Umbilical cord (tissue), 2 donors: Measurements from ENCODE around the gene SH3GL1. TPM values are rescaled to one million over a fixed set of nuclear protein-coding genes. Genes with fewer than 3 reads are reported as not detected.
"Not testable (repeated sequence)": the region's sequence is repeated elsewhere in the genome, so short reads cannot be mapped to it uniquely, and the experiment has no call there.

Source experiments
- DNase-seq: peaks from one replicate; pipeline ENCODE4 v3.0.0-alpha.2; 2015; ENCODE audit warnings: low spot score
- total RNA-seq: library from RNA; depleted of rRNA; stranded (reverse); fragments of >200 nt; gene quantifications from one replicate; pipeline ENCODE4 v1.2.3, GENCODE V29; 2014; ENCODE audit warnings: low replicate concordance; ENCODE audit not compliant: insufficient read depth

The SH3GL1 gene
- total RNA-seq, 1 donor from 2014 or later = 21.9 TPM

DNA sequence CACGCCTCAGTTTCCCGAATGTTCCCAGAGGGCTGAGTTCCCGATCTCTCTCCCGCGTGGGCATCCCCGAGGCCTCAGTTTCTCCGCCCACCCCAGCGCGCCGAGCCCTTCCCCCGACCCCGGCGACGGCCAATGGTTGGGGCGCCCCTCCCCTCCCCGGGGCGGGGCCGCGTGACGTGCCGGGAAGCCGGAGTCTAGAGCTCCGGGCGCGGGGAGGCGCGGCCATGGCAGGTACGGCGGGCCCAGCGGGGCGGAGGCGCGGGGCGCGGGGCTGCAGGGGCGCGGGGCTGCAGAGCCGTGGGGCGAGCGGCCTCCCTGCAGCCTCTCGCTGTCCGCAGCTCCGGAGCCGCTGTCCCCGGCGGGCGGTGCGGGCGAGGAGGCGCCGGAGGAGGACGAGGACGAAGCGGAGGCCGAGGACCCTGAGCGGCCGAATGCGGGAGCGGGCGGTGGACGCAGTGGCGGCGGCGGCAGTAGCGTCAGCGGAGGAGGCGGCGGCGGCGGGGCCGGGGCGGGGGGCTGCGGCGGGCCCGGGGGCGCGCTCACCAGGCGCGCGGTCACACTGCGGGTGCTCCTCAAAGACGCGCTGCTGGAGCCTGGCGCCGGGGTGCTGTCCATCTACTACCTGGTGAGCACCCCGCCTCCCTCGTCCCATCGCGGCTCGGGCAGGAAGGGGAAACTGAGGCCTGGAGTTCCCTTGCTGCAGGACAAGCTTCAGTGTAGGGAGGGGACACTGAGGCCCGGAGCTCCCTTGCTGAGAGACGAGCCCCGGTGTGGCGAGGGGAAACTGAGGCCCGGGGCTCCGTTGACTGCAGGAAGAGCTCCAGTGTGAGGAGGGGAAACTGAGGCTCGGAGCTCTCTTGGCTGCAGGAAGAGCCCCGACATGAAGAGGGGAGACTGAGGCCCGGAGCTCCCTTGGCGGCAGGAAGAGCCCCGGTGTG is 56.7 kb downstream of the SH3GL1 start, which contains the start of gene MPND:
MPND (plus strand) TSS at position 193 of the 938 bp plus-strand sequence; CDS start at position 225, 32 bp downstream.
- peak; percentile 95 for DNase-seq

DNA sequence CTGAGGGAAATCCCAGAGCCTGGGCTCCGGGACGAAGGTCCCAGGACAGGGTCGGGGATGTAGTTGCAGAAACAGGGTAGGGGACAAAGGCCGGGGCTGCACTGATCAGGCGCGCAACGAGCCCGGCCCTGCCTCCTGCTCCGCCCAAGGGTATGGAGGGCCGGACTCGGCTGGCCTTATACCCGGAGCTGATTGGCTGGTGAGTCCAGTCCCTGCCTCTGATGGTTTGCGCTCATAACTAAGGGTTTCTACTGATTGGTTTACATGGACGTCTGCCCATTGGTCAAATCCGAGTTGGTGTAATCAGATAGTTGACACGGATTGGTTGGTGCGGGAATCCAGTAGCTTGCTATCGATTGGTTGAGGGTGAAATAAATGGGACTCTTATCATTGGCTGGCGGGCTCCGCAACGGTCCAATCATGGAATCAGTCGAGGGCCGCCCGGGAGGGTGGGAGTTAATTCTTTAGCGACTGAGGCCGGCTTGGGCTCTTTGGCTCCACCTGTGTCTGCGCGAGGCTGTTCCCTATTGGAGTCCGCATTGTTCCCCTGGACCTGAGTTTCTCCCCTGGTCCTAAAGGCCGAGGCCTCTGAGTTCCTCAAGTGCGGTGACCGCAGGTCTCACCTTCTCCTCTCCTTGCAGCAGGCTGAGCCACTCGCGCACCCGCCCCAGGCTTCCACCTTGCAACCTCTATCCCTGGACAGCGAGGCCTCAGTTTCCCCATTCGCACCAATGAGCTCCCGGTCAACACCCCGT is 57.6 kb downstream of the SH3GL1 start:
- DNase-seq = peak; percentile 100

DNA sequence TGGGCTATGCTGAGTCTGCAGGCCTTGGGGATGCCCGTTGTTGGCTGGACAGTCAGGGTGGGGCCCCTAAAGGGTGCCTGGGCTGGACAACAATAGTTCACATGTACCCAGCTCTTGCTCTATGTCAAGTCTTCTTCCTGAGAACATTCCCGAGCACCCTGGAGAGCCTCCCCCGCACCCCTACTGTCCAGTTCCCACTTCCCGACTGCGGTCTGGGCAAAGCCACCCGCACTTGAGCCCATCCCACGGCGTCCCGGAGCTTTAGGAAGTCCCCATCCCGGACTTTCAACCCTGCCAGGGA is 58.1 kb downstream of the SH3GL1 start:
- no peak for DNase-seq

DNA sequence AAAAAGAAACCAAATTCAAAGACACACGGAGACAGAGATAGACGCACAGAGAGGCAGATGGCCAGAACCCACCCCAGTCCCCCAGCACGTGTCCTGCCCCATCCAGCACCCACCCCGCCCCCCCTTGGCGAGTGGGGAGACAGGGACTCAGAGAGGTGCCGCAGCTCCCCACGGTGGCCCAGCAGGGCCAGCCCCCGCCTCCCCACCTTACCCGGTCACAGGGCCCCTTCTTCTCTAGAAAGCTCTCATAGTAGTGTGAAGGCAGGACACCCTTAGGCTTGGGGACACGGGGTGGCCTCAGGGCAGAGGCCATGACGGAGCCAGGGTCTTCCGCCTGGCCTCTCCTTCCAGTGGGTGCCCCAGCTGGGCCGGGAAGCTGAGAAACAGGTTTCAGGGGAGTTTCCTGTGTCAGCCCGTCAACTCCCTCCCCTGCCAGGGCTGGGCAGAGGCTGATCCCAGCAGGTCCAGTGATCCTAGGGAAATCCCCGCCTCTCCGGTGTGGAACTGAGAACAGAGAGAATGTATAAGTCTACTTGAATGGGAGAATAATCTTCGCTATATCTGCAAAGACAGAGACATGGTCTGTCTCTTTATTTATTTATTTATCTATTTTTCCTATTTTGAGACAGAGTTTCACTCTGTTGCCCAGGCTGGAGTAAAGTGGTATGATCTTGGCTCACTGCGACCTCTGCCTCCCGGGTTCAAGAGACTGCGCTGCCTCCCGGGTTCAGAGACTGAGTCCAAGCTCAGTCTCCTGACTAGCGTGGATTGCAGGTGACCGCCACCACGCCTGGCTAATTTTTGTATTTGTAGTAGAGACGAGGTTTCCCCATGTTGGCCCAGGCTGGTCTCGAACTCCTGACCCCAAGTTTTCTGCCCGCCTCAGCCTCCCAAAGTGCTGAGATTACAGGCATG is 61.6 kb downstream of the SH3GL1 start, which contains the start of gene STAP2:
STAP2 (minus strand) TSS at position 387 of the 915 bp plus-strand sequence; CDS start at position 313, 74 bp downstream.
- DNase-seq = peak; percentile 50

DNA sequence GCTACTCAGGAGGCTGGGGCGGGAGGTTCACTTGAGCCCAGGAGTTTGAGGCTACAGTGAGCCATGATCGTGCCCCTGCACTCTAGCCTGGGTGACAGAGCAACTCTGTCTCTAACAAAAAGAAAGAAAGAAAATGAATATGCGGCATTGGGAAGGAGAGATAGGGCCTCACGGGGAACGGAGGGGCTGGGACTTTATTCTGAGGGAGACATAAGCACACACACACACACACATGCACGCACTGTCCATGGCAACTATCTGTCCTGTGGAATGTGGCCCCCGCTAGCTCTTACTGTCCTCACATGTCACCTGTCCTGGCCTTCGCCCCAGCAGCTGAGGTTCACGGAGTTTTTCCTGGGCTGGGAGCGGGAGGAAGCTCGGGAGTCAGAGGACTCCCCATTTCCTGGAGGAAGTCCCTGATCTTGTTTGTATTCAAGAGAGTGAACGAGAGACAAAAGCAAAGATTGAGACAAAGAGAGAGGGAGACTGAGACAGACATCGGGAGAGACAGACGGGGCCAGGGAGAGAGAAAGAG is 62.4 kb downstream of the SH3GL1 start:
- DNase-seq = no peak

DNA sequence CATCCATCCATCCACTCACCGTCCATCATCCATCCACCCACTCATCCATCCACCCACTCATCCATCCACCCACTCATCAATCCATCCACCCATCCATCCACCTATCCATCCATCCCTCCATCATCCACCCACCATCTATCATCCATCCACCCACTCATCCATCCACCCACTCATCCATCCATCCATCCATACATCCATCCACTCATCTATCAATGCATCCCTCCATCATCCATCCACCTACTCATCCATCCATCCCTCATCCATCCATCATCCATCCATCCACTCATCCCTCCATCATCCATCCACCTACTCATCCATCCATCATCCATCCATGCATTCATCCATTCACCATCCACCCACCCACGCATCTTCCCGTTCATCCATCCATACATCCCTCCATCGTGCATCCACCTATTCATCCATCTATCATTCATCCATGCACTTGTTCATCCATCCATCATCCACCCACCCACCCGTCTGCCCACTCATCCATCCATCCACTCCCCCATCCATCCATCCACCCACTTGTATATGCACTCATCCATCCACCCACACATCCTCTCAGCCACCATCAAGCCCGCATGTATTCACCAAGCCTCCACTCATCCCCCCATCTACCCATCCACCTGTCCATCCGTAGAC is 65.3 kb downstream of the SH3GL1 start:
- no peak for DNase-seq

DNA sequence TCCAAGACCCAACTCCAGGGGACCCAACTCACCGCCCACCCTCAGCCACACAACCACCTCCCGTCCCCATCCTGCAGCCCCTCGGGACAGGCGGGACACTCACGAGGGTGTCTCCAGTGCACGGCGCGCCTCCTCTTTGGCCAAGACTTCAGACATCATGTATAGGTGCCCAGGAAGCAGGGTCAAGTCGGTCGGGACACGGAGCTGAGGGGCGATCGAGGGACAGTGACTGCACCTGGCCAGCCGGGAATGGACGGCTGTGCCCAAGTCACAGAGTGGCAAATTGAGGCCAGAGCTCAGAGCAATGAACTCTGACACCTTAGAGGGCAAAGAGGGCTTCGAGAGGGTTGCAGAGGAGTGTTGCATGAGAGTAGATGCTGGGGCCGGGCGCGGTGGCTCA is 70.5 kb downstream of the SH3GL1 start:
- DNase-seq = no peak

DNA sequence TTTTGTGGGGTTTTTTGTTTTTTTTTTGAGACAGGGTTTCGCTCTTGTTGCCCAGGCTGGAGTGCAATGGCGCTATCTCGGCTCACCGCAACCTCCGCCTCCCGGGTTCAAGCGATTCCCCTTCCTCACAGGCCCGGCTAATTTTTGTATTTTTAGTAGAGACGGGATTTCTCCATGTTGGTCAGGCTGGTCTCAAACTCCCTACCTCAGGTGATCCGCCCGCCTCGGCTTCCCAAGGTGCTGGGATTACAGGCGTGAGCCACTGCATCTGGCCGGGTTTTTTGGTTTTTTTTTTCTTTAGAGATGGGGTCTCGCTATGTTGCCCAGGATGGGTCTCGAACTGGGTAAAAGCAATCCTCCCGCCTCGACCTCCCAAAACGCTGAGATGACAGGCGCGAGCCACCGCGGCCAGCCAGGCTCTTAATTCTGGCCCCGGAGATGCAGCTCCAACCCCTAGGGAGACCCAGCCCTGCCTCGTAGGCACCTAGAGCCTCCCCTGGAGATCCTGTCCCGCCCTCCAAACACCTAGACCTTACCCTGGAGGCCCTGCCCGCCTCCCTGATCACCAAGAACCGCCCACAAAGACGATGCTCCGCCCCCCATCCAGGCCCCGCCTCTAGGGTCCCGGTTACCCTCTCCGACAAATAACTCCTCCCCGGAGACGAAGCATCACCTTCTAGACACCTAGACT is 71.2 kb downstream of the SH3GL1 start:
- not testable (repeated sequence) for DNase-seq

DNA sequence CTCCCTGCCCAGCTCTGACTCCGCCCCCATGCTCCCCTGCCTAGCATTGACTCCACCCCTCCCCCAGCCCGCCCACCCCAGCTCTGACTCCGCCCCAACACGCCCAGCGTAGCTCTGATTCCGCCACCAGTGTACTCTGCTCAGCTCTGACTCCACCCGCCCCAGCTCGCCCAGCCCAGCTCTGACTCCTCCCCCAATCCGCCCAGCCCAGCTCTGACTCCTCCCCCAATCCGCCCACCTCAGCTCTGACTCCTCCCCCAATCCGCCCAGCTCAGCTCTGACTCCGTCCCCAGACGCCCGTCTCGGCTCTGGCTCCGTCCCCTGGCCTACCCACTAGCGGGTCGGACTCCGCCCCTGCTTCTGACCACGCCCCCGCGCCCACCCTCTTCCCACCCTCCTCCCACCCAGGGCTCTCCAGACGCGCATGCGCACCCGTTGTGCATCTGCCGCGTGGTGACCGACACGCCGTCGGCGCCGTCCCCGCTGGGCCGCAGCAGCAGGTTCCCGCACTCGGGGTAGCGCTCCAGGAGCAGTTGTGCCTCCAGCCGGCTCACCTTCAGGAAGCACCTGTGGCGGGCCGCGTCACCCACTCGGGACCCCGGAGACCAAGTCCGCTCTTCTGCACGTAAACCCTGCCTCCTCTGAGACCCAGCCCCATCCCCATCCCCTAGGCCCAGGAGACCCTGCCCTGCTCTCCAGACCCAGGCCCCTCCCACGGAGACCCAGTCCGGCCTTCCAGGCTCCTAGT is 71.9 kb downstream of the SH3GL1 start:
- DNase-seq = peak; percentile 97

DNA sequence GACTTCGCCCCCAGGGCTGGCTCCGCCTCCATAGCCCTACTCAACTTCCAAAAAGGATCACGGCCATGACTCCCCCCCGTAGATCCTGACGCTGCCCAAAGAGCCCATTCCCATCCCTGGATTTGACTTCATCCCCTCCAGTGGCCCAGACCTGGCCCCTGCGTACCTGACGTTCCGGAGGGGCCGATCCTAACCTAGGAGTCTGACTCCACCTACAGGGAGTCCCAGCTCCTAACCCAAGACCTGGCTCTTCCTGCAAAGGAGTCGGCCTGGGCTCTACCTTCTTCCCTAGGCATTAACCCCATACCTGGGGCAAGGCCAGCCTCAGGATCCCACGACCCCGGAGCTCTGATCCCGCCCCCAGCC is 72.5 kb downstream of the SH3GL1 start:
- no peak for DNase-seq

DNA sequence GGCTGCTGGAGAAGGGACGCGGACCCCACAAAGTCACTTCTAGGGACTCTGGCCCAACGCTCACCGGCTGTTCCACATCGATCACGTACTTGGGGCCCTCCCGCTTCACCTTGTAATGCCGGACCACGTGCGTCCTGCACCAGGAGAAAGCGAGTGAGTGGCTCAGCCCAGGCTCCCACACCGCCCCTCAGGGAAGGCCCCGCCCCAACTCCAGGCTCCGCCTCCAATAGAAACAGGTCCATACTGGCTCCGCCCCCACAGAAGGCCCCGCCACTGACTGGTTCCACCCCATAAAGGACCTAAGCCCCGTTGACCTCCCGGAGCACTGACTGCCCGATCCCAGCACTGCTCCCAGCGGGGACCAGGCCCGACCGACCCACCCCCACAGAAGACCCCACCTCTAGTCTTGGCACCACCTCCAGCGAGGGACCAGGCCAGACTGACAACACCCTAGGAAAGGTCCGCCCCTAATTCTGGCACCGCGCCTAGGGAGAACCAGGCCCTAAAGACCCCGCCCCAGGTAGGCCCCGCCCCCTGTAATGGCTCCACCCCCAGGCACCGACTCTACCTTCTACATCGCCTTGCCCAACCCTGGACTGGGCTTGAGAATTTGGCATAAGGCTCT is 73.0 kb downstream of the SH3GL1 start:
- peak; percentile 59 for DNase-seq

DNA sequence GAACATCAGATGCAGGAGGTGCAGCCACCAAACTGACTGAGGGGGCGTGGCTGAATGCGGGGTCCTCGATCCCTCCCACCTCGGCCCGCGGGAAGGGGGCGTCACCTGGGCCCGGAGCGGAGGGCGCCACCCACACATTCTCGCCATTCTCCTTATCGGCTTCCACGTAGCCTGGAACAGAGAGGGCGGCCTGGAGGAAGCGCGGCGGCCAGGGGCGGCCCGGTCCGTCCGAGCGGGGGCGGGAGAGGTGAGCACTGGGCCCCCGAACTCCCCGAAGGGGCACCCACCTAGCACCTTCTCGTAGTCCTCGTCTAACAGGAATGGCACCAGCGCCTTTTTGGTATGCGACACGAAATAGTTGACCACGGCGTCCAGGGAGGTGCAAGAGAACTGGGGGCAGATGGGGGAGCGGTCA is 73.5 kb downstream of the SH3GL1 start:
- DNase-seq = no peak

DNA sequence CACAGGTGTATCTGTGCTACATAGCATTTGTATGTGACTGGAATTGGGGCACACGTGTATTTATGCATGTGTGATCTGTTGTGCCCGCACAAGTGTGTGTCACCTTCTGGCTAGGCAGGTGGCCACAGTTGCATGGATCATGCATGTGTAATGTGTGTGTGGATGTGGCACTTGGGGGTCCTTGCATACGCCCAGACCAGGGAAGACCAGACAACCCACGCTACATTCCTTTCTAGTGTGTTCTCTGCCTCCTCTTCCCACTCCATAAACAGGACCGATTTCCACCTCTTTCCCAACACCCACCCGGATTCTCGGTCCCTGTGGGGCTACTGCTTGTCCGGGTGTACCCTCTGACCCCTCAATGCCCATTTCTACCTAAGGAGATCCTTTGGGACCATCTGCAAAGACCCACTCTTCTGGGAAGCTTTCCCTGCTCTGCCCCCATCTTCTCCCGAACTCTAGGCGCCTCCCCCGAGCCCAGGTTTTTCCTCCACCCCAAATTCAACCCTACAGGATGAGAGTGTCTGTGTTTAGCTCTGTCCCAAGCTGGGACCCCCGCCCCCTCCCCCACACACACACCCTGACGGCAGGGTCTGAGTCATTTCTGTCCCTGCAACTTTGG is 74.0 kb downstream of the SH3GL1 start:
- DNase-seq = no peak

DNA sequence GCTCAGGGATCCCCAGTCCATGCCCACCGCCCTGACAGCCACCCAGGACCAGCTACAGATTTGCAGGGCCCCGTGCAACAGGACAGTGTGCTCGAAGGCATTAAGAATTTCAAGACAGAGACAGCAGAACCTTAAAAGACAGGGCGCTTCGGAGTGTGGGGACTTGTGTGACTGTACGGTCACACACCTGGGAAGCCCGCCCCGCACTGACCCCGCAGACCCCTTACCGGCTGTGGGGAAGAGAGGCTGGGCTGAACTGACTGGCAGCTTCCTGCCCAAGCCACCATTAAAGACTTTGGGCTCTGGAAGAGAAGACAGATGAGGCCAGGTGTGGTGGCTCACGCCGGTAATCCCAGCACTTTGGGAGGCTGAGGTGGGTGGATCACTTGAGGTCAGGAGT is 76.1 kb downstream of the SH3GL1 start:
- DNase-seq = no peak

DNA sequence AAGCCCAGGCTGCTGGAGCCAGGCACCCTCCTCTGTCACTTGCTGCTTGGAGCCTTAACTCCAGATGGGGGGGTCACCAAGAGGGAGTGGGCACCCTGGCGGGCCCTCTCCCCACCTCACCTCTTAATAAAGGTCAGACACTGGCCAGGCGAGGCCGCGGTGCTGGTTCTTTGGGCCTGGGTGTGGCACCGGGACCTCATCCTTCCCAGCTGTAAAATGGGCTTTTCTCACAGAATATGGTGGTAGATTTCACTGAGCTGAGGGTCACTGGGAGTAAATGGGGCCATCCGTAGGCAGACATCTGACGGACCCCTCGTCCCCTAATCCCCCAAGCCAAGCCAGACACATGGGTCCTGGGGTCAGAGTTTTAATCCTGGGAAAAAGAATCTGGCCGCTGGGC is 76.7 kb downstream of the SH3GL1 start:
- no peak for DNase-seq

DNA sequence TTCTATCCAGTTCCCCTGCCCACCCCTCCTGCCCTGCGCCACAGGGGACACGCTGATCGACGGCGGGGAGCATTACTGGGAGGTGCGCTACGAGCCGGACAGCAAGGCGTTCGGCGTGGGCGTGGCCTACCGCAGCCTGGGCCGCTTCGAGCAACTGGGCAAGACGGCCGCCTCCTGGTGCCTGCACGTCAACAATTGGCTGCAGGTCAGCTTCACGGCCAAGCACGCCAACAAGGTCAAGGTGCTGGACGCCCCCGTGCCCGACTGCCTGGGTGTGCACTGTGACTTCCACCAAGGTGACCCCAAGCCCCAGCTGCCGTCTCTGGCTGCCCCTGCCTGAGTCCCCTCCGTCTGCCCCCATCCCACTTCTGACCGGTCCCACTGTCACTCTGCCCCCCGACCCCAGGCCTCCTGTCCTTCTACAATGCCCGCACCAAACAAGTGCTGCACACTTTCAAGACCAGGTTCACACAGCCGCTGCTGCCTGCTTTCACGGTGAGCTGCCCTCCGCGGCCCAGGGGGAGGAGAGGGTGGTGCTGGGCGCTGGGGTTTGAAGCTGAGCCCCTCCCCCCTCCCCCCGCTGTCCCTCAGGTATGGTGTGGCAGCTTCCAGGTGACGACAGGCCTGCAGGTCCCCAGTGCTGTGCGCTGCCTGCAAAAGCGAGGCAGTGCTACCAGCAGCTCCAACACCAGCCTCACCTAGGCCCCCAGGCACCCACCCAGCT is 77.2 kb downstream of the SH3GL1 start:
- no peak for DNase-seq

DNA sequence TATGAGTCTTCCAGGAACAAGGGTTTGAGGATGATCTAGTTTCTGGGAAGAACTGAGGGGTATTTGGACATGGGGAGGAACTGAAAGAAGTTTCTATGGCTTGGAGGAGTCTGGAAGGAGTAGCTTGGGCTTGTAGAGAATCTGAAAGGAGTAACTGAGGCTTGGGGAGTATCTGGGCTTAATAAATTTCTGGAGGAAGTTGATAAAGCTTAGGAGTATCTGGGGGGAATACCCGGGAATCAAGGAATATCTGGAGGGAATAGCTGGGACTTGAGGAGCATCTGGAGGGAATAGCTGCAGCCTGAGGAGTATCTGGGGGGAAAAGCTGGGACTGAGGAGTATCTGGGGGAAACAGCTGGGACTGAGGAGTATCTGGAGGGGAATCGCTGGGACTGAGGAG is 79.9 kb downstream of the SH3GL1 start:
- no peak for DNase-seq
